ENCODE measurements around the gene MAPK8. TPM values are rescaled to one million over a fixed set of nuclear protein-coding genes. Genes with fewer than 3 reads are reported as not detected.

MAPK8 gene
- total and polyA plus RNA-seq, 9 of the 15 experiments (the other 6 are each of a cell fraction or from before 2014, with no cell fraction given): 6.4 to 159 (median 71.0) TPM

DNA sequence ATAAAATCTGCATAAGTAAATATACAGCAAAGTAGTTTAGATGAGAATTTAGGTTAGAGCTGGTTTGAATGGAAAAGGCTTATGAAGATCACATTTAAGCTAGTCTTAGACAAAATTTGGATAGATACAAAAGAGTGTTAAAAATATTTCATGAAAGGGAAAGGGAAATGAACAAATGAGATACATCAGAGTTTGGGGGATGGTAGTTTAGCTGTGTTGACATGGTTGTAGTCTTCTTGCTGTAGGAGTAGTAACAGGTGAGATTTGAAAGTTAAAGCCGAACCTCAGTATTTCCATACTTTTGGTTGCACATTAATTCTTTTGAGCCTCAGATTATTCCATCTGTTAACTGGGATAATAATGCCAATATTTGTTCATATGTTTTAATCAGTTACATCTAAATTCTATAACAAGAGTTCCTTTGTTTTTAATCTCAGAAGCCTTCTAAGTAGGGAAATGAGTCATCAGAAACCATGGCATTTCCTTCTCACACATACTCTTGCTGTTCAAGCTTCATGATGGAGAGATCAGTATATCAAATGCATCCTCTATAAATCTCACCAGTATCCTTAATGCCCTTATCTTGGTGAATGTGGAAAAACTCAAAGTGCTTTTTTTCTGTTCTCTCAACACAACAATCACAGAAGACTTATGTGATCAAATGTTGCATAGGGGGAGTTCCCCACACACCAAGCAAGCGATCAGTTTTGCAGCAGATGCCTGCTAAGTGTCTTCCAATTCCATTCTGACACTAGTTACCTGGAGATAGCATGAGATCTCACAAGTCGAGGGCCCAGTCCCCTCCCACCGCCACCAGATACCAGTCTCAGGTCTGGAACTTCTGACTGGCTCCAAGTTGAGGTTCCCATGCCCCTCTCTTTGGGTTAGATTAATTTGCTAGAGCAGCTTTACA is 84.7 kb downstream of the MAPK8 start (continued):
- TF ChIP-seq ARID1B (IDR thresholded peaks at IDR 0.05): peak; percentile 45; the same call in 1 of the 2 replicates
- no peak for TF ChIP-seq TEAD1 (CRISPR knock-in tag; IDR thresholded peaks at IDR 0.05)
- TF ChIP-seq SNRNP70 (optimal IDR thresholded peaks at IDR 0.05; ENCODE audit: low read depth, low read length): no peak
- no peak for TF ChIP-seq ZNF551 (CRISPR knock-in tag; IDR thresholded peaks at IDR 0.05)
- TF ChIP-seq U2AF1 (optimal IDR thresholded peaks at IDR 0.05; ENCODE audit: low read depth, low read length): no peak
- TF ChIP-seq ZSCAN32 (CRISPR knock-in tag; IDR thresholded peaks at IDR 0.05): no peak
- TF ChIP-seq, protein P1, sequence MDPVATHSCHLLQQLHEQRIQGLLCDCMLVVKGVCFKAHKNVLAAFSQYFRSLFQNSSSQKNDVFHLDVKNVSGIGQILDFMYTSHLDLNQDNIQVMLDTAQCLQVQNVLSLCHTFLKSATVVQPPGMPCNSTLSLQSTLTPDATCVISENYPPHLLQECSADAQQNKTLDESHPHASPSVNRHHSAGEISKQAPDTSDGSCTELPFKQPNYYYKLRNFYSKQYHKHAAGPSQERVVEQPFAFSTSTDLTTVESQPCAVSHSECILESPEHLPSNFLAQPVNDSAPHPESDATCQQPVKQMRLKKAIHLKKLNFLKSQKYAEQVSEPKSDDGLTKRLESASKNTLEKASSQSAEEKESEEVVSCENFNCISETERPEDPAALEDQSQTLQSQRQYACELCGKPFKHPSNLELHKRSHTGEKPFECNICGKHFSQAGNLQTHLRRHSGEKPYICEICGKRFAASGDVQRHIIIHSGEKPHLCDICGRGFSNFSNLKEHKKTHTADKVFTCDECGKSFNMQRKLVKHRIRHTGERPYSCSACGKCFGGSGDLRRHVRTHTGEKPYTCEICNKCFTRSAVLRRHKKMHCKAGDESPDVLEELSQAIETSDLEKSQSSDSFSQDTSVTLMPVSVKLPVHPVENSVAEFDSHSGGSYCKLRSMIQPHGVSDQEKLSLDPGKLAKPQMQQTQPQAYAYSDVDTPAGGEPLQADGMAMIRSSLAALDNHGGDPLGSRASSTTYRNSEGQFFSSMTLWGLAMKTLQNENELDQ (CRISPR knock-in tag; IDR thresholded peaks at IDR 0.05; ENCODE audit: borderline replicate concordance): no peak
- no peak for TF ChIP-seq SAFB2 (IDR thresholded peaks at IDR 0.05; ENCODE audit: borderline replicate concordance, low read depth, low read length, severe bottlenecking)
- no peak for TF ChIP-seq ZNF57 (CRISPR knock-in tag; IDR thresholded peaks at IDR 0.05)
- TF ChIP-seq, protein P2, sequence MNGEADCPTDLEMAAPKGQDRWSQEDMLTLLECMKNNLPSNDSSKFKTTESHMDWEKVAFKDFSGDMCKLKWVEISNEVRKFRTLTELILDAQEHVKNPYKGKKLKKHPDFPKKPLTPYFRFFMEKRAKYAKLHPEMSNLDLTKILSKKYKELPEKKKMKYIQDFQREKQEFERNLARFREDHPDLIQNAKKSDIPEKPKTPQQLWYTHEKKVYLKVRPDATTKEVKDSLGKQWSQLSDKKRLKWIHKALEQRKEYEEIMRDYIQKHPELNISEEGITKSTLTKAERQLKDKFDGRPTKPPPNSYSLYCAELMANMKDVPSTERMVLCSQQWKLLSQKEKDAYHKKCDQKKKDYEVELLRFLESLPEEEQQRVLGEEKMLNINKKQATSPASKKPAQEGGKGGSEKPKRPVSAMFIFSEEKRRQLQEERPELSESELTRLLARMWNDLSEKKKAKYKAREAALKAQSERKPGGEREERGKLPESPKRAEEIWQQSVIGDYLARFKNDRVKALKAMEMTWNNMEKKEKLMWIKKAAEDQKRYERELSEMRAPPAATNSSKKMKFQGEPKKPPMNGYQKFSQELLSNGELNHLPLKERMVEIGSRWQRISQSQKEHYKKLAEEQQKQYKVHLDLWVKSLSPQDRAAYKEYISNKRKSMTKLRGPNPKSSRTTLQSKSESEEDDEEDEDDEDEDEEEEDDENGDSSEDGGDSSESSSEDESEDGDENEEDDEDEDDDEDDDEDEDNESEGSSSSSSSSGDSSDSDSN (IDR thresholded peaks at IDR 0.05; ENCODE audit: borderline replicate concordance in 1 of 2, low read depth in 2 of 2, low read length in 2 of 2): no peak
- TF ChIP-seq OTX1 (CRISPR knock-in tag; IDR thresholded peaks at IDR 0.05): no peak
- TF ChIP-seq, protein P3, sequence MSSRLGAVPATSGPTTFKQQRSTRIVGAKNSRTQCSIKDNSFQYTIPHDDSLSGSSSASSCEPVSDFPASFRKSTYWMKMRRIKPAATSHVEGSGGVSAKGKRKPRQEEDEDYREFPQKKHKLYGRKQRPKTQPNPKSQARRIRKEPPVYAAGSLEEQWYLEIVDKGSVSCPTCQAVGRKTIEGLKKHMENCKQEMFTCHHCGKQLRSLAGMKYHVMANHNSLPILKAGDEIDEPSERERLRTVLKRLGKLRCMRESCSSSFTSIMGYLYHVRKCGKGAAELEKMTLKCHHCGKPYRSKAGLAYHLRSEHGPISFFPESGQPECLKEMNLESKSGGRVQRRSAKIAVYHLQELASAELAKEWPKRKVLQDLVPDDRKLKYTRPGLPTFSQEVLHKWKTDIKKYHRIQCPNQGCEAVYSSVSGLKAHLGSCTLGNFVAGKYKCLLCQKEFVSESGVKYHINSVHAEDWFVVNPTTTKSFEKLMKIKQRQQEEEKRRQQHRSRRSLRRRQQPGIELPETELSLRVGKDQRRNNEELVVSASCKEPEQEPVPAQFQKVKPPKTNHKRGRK (tag; IDR thresholded peaks at IDR 0.05): no peak
- TF ChIP-seq, protein P4, sequence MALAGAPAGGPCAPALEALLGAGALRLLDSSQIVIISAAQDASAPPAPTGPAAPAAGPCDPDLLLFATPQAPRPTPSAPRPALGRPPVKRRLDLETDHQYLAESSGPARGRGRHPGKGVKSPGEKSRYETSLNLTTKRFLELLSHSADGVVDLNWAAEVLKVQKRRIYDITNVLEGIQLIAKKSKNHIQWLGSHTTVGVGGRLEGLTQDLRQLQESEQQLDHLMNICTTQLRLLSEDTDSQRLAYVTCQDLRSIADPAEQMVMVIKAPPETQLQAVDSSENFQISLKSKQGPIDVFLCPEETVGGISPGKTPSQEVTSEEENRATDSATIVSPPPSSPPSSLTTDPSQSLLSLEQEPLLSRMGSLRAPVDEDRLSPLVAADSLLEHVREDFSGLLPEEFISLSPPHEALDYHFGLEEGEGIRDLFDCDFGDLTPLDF (CRISPR knock-in tag; IDR thresholded peaks at IDR 0.05): no peak
- TF ChIP-seq GATAD2B (IDR thresholded peaks at IDR 0.05; ENCODE audit: borderline replicate concordance): 0 out of 2 replicates have a peak, but pooled peaks have one; percentile 63
- no peak for TF ChIP-seq MTA3 (IDR thresholded peaks at IDR 0.05; ENCODE audit: borderline replicate concordance)
- no peak for TF ChIP-seq BCL6 (CRISPR knock-in tag; IDR thresholded peaks at IDR 0.05)
- TF ChIP-seq, protein P5, sequence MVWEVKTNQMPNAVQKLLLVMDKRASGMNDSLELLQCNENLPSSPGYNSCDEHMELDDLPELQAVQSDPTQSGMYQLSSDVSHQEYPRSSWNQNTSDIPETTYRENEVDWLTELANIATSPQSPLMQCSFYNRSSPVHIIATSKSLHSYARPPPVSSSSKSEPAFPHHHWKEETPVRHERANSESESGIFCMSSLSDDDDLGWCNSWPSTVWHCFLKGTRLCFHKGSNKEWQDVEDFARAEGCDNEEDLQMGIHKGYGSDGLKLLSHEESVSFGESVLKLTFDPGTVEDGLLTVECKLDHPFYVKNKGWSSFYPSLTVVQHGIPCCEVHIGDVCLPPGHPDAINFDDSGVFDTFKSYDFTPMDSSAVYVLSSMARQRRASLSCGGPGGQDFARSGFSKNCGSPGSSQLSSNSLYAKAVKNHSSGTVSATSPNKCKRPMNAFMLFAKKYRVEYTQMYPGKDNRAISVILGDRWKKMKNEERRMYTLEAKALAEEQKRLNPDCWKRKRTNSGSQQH (CRISPR knock-in tag; IDR thresholded peaks at IDR 0.05): no peak
- no peak for TF ChIP-seq BDP1 (IDR thresholded peaks at IDR 0.05; ENCODE audit: insufficient read depth, insufficient read length)

Data from K562 (cell line).